Upper lobe of left lung (tissue), 4 donors: ENCODE measurements around the gene DNAAF9.

Experiments used
- EP300 ChIP-seq, 4 donors: sonication (generic); formaldehyde crosslinking; IDR thresholded peaks; one replicate each; pipeline ENCODE4 v1.5.1; 2017; ENCODE audit warnings: antibody characterized with exemption in 4 of 4, control low read depth in 2 of 4
- POLR2AphosphoS5 ChIP-seq, 2 donors: sonication (generic); formaldehyde crosslinking; IDR thresholded peaks; one replicate each; pipeline ENCODE4 v1.5.1; 2017; ENCODE audit warnings: antibody characterized with exemption in 2 of 2
- TF ChIP-seq, protein P1 (sequence below), 6 experiments: fragments of 450-650 bp in 4 of 6; fragments of 200-600 bp in 2 of 6; sonication (generic) in 2 of 6; IDR thresholded peaks; one replicate each; pipeline ENCODE4 v1.5.1; 2016 to 2019; ENCODE audit warnings: antibody characterized with exemption in 6 of 6

DNA sequence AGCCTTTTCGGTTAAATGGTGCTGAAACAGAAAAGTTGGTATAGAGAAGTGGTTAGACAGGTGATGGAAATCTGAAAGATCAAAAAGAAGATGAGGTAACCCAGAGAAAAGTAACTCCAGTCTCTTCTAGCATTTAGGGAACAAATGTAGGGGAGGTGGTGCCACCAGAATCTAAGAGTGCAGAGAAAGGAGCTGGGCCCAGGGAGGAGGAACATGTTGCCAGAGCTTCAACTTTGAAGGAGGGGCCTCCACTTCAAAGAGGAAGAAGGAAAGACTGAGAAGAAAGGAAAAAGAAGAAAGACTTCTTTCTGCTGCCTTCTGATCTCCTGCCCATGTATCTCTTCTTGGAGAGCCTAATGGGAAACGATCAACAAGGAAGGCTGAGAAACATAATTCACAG lies 39.9 kb upstream of the DNAAF9 start:
- TF ChIP-seq, protein P1, sequence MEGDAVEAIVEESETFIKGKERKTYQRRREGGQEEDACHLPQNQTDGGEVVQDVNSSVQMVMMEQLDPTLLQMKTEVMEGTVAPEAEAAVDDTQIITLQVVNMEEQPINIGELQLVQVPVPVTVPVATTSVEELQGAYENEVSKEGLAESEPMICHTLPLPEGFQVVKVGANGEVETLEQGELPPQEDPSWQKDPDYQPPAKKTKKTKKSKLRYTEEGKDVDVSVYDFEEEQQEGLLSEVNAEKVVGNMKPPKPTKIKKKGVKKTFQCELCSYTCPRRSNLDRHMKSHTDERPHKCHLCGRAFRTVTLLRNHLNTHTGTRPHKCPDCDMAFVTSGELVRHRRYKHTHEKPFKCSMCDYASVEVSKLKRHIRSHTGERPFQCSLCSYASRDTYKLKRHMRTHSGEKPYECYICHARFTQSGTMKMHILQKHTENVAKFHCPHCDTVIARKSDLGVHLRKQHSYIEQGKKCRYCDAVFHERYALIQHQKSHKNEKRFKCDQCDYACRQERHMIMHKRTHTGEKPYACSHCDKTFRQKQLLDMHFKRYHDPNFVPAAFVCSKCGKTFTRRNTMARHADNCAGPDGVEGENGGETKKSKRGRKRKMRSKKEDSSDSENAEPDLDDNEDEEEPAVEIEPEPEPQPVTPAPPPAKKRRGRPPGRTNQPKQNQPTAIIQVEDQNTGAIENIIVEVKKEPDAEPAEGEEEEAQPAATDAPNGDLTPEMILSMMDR (IDR thresholded peaks at IDR 0.05), result no peak
- TF ChIP-seq EP300 (IDR thresholded peaks at IDR 0.05), result no peak
- no peak for TF ChIP-seq POLR2AphosphoS5 (IDR thresholded peaks at IDR 0.05)
